Measurements from ENCODE around the gene DGCR2.
A peak's percentile ranks its signal among the peaks of the same experiment; 100 is the strongest.

The DGCR2 gene

DNA sequence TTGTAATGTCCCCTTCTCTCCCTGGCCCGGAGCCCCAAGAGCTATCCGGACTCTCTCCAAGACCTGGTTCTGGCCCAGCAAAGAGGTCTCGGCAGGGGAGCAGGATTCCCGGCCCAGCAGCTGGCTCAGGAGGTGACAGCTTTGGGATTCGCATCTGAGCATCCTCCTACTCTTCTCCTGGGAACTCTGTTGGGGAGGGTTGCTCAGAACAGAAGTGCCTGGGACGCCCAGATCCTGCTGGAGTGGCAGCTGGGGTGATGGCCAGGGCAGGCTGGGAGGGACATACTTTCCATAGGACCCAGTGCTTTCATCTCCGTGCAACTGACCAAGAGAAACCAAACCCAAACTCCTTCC lies 102.6 kb downstream of the DGCR2 start:
- no peak for TF ChIP-seq CREB1 (IDR thresholded peaks at IDR 0.05; ENCODE audit: low read depth)
- no peak for TF ChIP-seq RAD21 (IDR thresholded peaks at IDR 0.05; ENCODE audit: low read depth)
- no peak for TF ChIP-seq CEBPB (IDR thresholded peaks at IDR 0.05)
- TF ChIP-seq EGR1 (IDR thresholded peaks at IDR 0.05), result no peak
- no peak for TF ChIP-seq TEAD4 (IDR thresholded peaks at IDR 0.05)
- no peak for TF ChIP-seq TCF12 (IDR thresholded peaks at IDR 0.05; ENCODE audit: low read depth)
- TF ChIP-seq, protein P1, sequence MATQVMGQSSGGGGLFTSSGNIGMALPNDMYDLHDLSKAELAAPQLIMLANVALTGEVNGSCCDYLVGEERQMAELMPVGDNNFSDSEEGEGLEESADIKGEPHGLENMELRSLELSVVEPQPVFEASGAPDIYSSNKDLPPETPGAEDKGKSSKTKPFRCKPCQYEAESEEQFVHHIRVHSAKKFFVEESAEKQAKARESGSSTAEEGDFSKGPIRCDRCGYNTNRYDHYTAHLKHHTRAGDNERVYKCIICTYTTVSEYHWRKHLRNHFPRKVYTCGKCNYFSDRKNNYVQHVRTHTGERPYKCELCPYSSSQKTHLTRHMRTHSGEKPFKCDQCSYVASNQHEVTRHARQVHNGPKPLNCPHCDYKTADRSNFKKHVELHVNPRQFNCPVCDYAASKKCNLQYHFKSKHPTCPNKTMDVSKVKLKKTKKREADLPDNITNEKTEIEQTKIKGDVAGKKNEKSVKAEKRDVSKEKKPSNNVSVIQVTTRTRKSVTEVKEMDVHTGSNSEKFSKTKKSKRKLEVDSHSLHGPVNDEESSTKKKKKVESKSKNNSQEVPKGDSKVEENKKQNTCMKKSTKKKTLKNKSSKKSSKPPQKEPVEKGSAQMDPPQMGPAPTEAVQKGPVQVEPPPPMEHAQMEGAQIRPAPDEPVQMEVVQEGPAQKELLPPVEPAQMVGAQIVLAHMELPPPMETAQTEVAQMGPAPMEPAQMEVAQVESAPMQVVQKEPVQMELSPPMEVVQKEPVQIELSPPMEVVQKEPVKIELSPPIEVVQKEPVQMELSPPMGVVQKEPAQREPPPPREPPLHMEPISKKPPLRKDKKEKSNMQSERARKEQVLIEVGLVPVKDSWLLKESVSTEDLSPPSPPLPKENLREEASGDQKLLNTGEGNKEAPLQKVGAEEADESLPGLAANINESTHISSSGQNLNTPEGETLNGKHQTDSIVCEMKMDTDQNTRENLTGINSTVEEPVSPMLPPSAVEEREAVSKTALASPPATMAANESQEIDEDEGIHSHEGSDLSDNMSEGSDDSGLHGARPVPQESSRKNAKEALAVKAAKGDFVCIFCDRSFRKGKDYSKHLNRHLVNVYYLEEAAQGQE (IDR thresholded peaks at IDR 0.05; ENCODE audit: low read depth), result no peak
- no peak for TF ChIP-seq ZBTB7A (IDR thresholded peaks at IDR 0.05; ENCODE audit: low read depth)
- no peak for TF ChIP-seq EP300 (IDR thresholded peaks at IDR 0.05; ENCODE audit: borderline replicate concordance)
- TF ChIP-seq, protein P2, sequence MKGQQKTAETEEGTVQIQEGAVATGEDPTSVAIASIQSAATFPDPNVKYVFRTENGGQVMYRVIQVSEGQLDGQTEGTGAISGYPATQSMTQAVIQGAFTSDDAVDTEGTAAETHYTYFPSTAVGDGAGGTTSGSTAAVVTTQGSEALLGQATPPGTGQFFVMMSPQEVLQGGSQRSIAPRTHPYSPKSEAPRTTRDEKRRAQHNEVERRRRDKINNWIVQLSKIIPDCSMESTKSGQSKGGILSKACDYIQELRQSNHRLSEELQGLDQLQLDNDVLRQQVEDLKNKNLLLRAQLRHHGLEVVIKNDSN (IDR thresholded peaks at IDR 0.05), result no peak

DNA sequence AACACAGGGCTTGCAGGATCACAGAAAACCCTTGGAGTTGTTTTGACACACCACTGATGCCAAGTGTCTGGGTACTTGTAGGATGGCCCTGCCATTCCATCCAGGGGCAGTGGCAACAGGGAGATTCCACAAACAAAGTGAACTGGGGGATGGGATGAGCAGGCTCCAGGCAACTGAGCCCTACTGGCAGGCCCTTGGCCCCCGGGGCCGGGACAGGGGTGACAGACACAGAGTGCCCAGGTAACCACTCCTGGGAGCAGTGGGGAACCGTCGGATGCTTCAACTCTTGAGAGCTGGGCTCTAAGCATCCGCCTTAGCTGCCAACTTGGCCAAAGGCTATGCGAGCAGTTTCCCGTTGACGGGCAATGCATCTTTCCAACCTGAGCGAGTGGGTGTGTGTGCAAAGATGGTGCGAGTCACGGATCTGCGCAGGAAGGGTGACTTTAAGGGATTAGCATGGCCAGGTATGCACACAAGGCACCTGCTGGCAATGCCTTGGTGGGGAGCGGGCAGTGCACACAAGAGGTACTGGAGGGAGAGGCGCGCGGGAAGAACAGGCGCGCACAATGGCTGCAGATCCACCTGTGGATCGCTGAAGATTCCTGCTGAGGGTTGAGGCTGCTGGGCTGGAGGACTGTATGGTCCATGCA lies 103.1 kb downstream of the DGCR2 start:
- TF ChIP-seq, protein P2 (IDR thresholded peaks at IDR 0.05), result no peak

DNA sequence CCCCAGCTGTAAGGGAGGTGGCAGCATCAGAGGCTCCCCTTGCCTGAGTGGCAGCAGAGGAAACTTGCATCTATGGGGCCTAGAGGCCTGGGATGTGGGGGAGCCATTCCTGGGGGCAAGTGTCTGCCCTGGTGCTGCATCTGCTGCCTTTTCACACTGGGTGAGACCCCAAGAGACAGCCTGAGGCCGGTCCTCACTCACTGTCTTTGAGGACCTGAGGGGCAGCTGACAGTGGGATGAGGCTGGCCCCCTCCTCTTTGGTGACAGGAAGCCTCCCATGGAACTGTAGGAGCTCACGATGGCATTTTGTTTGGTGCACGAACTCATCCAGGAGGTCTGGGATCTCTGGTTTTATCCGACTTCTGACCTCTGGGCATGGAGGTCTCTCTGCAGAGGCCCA lies 104.0 kb downstream of the DGCR2 start:
- no peak for TF ChIP-seq NFIC (IDR thresholded peaks at IDR 0.05)
- no peak for TF ChIP-seq TAF1 (IDR thresholded peaks at IDR 0.05; ENCODE audit: low read depth)

DNA sequence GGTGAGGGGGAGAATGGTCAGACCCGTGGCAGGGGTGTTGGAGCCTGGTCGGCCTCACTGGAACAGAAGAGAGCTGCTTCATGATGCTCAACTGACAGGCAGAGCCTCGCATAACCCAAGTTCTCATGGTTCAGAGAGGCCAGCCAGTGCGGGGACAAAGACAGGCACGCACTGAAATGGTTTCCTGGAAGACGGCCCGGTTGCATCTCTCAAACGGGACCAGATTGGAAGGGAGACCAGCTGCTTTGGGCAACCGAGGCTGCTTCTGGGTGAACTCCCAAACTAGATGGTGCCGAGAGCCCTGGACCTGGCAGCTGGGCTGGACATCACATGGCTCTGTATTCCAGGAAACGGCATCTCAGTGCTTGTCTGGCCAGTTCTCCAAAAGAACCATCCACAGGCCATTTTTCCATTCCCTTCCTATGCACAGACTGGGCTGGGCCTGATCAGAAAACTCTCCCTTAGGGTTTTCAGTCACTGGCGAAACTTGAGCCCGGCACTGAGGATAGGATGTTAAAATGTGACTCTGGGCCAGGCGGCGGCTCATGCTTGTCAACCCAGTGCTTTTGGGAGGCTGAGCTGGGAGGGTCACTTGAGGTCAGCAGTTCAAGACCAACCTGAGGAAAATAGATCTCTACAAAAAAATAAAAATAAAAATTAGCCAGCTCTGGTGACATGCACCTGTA lies 106.0 kb downstream of the DGCR2 start:
- TF ChIP-seq RAD21 (IDR thresholded peaks at IDR 0.05; ENCODE audit: low read depth), result no peak
- TF ChIP-seq FOXM1 (IDR thresholded peaks at IDR 0.05; ENCODE audit: borderline replicate concordance, low read depth), result no peak
- TF ChIP-seq, protein P3, sequence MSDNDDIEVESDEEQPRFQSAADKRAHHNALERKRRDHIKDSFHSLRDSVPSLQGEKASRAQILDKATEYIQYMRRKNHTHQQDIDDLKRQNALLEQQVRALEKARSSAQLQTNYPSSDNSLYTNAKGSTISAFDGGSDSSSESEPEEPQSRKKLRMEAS (IDR thresholded peaks at IDR 0.05), result no peak
- no peak for TF ChIP-seq EP300 (IDR thresholded peaks at IDR 0.05; ENCODE audit: borderline replicate concordance)
- TF ChIP-seq, protein P2 (IDR thresholded peaks at IDR 0.05), result no peak
- no peak for TF ChIP-seq EGR1 (IDR thresholded peaks at IDR 0.05)
- no peak for TF ChIP-seq YY1 (IDR thresholded peaks at IDR 0.05; ENCODE audit: low read depth)
- no peak for TF ChIP-seq TCF12 (IDR thresholded peaks at IDR 0.05; ENCODE audit: low read depth)
- no peak for TF ChIP-seq CREB1 (IDR thresholded peaks at IDR 0.05; ENCODE audit: low read depth)
- no peak for TF ChIP-seq TEAD4 (IDR thresholded peaks at IDR 0.05)
- TF ChIP-seq CEBPB (IDR thresholded peaks at IDR 0.05), result no peak
- TF ChIP-seq TAF1 (IDR thresholded peaks at IDR 0.05; ENCODE audit: low read depth), result no peak
- TF ChIP-seq, protein P1 (IDR thresholded peaks at IDR 0.05; ENCODE audit: low read depth), result no peak
- TF ChIP-seq NFIC (IDR thresholded peaks at IDR 0.05), result no peak
- TF ChIP-seq ZBTB7A (IDR thresholded peaks at IDR 0.05; ENCODE audit: low read depth), result no peak

DNA sequence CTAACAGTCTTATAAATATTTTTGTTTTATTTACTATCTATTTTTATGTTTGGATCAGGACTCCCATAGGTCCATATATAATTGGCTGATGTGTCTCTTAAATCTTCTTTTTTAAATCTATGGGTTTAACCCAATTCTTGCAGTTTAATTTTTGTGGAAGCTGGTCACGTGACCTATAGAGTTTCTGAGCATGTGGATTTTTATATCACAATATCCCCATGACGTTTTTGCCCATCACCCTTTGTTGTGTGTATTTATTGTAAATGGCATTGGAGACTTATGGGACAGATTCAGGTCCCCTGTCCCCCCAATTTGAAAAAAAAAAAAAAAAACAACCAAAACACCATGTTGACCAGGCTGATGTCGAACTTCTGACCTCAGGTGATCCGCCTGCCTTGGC lies 107.3 kb downstream of the DGCR2 start:
- TF ChIP-seq, protein P2 (IDR thresholded peaks at IDR 0.05), result 0 out of 2 replicates have a peak, but pooled peaks have one; percentile 15
- no peak for TF ChIP-seq TAF1 (IDR thresholded peaks at IDR 0.05; ENCODE audit: low read depth)
- no peak for TF ChIP-seq NFIC (IDR thresholded peaks at IDR 0.05)
